Kasumi-1 (cell line): Measurements from ENCODE around the gene LAMP5.

Experiments used
- DNase-seq, 2 experiments: peaks; one replicate each; lab custom pipeline; 2025; lab: John Stamatoyannopoulos, UW

The LAMP5 gene

GRCh38 chr20:9514461-9515213 is at the start of gene LAMP5:
LAMP5 (plus strand) TSS chr20:9514590; CDS start chr20:9514853, 263 bp downstream.
- DNase-seq = no peak

GRCh38 chr20:9467995-9468394 is 46.4 kb upstream of the LAMP5 start:
- DNase-seq = peak; percentile 0 to 8

- DNase-seq = no peak
These were observed 39.5 kb upstream of the LAMP5 start for GRCh38 chr20:9474835-9475415.

- DNase-seq = no peak
These were observed 38.9 kb upstream of the LAMP5 start for GRCh38 chr20:9475456-9475855.

- no peak for DNase-seq
These were observed 38.2 kb upstream of the LAMP5 start for GRCh38 chr20:9476174-9476573.

- no peak for DNase-seq
These were observed 37.8 kb upstream of the LAMP5 start for GRCh38 chr20:9476637-9477036.

- no peak for DNase-seq
These were observed 35.6 kb upstream of the LAMP5 start for GRCh38 chr20:9478771-9479170.

GRCh38 chr20:9480066-9480465 is 34.3 kb upstream of the LAMP5 start:
- DNase-seq = no peak

- DNase-seq = no peak
These were observed 32.2 kb upstream of the LAMP5 start for GRCh38 chr20:9482180-9482579.

- DNase-seq = no peak
These were observed 31.3 kb upstream of the LAMP5 start for GRCh38 chr20:9483131-9483530.

GRCh38 chr20:9485614-9486340 is 28.6 kb upstream of the LAMP5 start:
- no peak for DNase-seq

GRCh38 chr20:9487231-9487630 is 27.2 kb upstream of the LAMP5 start:
- DNase-seq = no peak

- DNase-seq = no peak
These were observed 26.3 kb upstream of the LAMP5 start for GRCh38 chr20:9488063-9488462.

- no peak for DNase-seq
These were observed 24.2 kb upstream of the LAMP5 start for GRCh38 chr20:9490161-9490560.

- DNase-seq = no peak
These were observed 23.8 kb upstream of the LAMP5 start for GRCh38 chr20:9490631-9491030.

GRCh38 chr20:9491324-9491723 is 23.1 kb upstream of the LAMP5 start:
- DNase-seq = no peak

GRCh38 chr20:9492067-9492466 is 22.3 kb upstream of the LAMP5 start:
- no peak for DNase-seq

GRCh38 chr20:9493803-9494202 is 20.6 kb upstream of the LAMP5 start:
- no peak for DNase-seq

- no peak for DNase-seq
These were observed 18.7 kb upstream of the LAMP5 start for GRCh38 chr20:9495701-9496100.

GRCh38 chr20:9496155-9496554 is 18.2 kb upstream of the LAMP5 start:
- no peak for DNase-seq

- DNase-seq = no peak
These were observed 16.1 kb upstream of the LAMP5 start for GRCh38 chr20:9498322-9498721.

GRCh38 chr20:9499126-9499899 is 15.1 kb upstream of the LAMP5 start:
- no peak for DNase-seq
